Stimulated activated CD8-positive, alpha-beta memory T cell treated with anti-CD3 and anti-CD28 coated beads, Interleukin-12 subunit alpha, Interleukin-12 subunit beta, amount 100 ng/mL, for 4 hours (primary cell): ENCODE results near the gene DEFB125.
"Not testable (repeated sequence)": the region's sequence is repeated elsewhere in the genome, so short reads cannot be mapped to it uniquely, and the experiment has no call there.

ENCODE experiments used
- DNase-seq: peaks from one replicate; pipeline ENCODE4 v3.0.0-alpha.2; 2020; ENCODE audit warnings: low read depth

DEFB125 gene, protein sequence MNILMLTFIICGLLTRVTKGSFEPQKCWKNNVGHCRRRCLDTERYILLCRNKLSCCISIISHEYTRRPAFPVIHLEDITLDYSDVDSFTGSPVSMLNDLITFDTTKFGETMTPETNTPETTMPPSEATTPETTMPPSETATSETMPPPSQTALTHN

GRCh38 chr20:87401-87800, at the start of gene DEFB125:
Gene DEFB125, plus strand, starts transcription at chr20:87672. Its CDS starts 38 bp downstream, at chr20:87710.
- no peak for DNase-seq

DNA sequence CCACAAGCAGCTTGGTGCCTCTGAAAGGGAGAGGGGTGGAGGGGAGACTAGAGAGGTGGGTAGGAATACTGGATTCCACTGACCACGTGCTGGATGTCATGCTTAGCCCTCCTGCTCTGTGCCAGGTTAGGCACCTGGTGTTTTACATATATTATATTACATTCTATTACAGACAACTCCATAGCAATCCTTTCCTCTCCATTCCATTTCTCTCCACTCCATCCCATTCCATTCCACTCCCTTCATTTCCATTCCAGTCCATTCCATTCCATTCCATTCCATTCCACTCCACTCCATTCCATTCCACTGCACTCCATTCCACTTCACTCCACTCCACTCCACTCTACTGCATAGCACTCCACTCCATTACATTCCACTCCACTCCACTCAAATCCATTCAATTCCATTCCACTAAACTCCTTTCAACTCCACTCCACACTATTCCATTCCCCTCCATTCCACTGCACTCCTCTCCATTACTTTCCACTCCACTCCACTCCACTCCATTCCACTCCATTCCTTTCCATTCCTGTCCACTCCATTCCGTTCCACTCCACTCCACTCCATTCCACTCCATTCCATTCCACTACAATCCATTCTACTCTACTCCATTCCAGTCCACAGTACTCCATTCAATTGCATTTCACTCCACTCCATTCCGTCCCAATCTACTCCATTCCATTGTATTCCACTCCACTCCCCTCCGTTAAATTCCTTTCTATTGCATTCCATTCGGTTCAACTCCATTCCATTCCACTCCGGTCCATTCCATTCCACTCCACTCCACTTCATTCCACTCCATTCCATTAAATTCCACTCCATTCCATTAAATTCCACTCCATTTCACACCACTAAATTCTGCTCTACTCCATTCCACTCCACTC, 27.2 kb upstream of the DEFB125 start:
- DNase-seq, result no peak

- DNase-seq, result no peak
These were observed 26.2 kb upstream of the DEFB125 start for GRCh38 chr20:61230-61629.

GRCh38 chr20:61757-62156, 25.7 kb upstream of the DEFB125 start:
- DNase-seq, result no peak

- no peak for DNase-seq
These were observed 25.0 kb upstream of the DEFB125 start for GRCh38 chr20:62487-62886.

- DNase-seq, result no peak
These were observed 23.4 kb upstream of the DEFB125 start for GRCh38 chr20:64026-64603.

GRCh38 chr20:64766-65322, 22.6 kb upstream of the DEFB125 start:
- DNase-seq, result no peak

GRCh38 chr20:77231-77630, 10.2 kb upstream of the DEFB125 start:
- DNase-seq, result no peak

- no peak for DNase-seq
These were observed 9.1 kb upstream of the DEFB125 start for GRCh38 chr20:78338-78737.

GRCh38 chr20:79565-79964, 7.9 kb upstream of the DEFB125 start:
- no peak for DNase-seq

GRCh38 chr20:90651-91050, 3.2 kb downstream of the DEFB125 start:
- no peak for DNase-seq

DNA sequence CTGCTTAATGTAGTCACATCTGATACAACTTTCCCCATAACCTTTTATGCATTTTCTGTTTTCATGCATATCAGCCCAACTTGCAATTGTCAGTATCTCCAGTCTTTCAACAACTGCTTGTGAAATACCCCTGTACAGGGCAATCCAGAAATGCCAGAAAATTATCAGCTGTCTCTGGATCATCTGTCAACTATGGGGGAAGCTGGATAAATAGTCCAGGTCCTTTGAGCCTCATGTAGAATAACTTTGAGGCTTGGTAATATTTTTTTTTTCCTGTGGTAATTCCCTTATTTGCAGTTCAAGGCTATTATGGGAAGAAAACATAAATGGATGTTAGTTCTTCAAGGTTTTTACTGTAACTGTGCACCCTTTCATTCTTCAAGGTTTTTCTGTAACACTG, 6.2 kb downstream of the DEFB125 start:
- no peak for DNase-seq

GRCh38 chr20:95215-95614, 7.7 kb downstream of the DEFB125 start:
- no peak for DNase-seq

DNA sequence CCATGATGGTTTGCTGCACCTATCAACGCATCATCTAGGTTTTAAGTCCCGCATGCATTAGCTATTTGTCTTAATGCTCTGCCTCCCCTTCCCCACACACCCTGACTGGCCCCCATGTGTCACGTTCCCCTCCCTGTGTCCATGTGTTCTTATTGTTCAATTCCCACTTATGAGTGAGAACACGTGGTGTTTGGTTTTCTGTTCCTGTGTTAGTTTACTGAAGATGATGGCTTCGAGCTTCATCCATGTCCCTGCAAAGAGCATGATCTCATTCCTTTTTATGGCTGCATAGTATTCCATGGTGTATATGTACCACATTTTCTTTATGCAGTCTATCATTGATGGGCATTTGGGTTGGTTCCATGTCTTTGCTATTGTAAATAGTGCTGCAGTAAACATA, 10.2 kb downstream of the DEFB125 start:
- not testable (repeated sequence) for DNase-seq

GRCh38 chr20:101975-102374, 14.5 kb downstream of the DEFB125 start:
- no peak for DNase-seq

DNA sequence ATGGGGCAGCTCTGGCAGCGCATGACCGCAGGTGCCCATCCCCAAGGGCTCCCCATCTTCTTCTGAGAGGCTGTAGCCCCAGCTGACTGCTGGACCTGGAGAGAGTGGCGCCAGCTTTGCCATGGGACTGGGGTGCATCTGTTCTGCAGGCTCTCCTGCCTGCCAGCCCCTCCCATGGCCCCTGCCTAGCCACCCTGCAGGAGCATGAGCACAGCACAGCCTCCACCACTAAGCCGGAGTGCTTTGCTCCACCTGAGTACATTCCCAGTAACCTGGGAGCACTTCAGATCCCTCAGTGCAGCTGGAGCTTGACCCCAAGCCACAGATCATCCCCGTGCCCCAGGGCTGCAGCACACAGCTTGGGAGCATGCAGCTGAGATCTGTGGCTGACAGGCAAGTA, 16.0 kb downstream of the DEFB125 start:
- no peak for DNase-seq

- no peak for DNase-seq
These were observed 24.9 kb downstream of the DEFB125 start for GRCh38 chr20:112396-112795.

DNA sequence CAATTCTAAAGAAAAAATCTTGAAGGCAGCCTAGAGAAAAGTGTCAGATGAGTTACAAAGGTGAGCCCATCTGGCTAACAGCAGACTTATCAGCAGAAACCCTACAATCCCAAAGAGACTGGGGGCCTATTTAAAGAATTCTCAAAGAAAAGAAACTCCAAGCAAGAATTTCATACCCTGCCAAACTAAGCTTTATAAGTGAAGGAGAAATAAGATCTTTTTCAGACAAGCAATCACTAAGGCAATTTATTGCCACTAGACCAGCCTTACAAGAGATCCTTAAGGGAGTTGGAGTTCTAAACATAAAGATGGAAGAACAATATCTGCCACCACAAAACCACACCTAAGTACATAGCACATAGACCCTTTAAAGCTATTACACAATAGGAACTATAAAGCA, 30.0 kb downstream of the DEFB125 start:
- DNase-seq, result no peak

DNA sequence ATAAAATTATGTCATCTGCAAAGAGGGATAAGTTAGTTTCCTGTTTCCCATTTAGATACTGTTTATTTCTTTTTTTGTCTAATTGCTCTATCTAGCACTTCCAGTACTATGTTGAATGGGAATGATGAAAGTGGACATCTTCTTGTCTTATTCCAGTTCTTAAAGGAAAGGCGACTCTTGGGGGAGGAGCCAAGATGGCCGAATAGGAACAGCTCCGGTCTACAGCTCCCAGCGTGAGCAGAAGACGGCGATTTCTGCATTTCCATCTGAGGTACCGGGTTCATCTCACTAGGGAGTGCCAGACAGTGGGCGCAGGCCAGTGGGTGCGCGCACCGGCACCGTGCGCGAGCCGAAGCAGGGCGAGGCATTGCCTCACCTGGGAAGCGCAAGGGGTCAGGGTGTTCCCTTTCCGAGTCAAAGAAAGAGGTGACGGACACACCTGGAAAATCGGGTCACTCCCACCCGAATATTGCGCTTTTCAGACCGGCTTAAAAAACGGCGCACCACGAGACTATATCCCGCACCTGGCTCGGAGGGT, 42.4 kb downstream of the DEFB125 start:
- DNase-seq, result not testable (repeated sequence)

DNA sequence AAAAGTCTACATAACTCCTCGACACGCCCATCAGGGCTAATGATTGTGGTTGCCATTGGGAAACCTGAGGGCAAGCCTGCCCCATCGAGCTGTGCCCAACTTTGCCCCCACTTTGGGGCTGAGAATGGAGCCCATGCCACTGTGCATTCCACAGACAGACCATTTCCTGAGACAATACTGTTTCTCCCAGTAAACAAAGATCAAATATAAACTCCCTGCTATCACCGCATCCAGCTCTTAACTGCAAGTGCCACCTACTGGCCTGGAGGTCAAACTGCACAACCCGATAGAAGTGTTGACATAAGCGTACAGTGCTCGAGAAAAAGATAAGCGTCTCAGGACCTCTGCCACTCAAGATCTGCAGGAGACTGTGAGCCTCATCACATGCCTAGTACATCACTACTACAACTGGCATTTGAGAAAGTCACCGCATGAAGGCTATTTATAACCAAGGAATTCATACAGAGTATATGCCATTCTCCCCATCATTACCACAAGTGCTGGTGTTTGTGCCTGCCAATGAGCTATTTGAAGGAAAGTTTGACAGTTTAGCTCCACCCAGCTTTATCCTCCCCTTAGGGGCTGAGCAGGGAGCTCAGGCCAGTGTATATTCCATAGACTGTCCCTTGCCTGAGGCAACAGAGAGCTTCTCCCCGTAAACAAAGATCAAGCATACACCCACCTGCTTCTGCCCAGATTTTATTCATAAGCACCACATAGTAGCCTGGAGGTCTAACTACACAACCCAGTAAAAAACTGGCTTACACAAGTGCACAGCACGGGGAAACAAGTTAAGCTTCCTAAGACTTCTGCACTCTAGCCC, 50.4 kb downstream of the DEFB125 start:
- DNase-seq, result no peak

GRCh38 chr20:142290-142689, 54.8 kb downstream of the DEFB125 start, which contains the start of gene DEFB126:
Gene DEFB126, plus strand, starts transcription at chr20:142590. Its CDS starts 39 bp downstream, at chr20:142629.
- no peak for DNase-seq

DNA sequence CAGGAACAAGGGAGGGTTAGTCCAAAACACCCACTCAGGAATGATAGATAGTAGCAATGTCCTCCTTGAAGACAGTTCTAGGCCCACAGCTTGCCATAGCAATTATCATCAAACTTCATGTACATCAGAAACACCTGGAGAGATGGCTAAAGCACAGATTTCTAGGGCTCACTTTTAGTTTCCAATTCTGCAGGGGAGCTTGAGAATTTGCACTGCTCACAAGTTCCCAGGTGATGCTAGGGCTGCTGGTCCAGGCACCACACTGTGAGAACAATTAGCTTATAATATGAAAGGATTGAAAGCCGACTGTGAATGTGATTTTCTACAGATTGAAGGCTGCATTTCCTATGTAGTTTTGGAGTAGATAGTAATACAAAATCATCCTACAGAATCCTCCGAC, 58.4 kb downstream of the DEFB125 start:
- DNase-seq, result no peak
